Loucy (cell line): Measurements from ENCODE around the gene TAF3.

Experiments used
- CTCF ChIP-seq: fragments of 200-600 bp; sonication (generic); conservative IDR thresholded peaks from 2 replicates; pipeline ENCODE4 v1.5.1; 2014; ENCODE audit warnings: mild to moderate bottlenecking, antibody characterized with exemption, low read length
- EZH2phosphoT487 ChIP-seq: fragments of 200-600 bp; IDR thresholded peaks from 2 replicates; pipeline ENCODE4 v1.6.1; 2018; ENCODE audit warnings: antibody characterized with exemption, mild to moderate bottlenecking, moderate library complexity, borderline replicate concordance

DNA sequence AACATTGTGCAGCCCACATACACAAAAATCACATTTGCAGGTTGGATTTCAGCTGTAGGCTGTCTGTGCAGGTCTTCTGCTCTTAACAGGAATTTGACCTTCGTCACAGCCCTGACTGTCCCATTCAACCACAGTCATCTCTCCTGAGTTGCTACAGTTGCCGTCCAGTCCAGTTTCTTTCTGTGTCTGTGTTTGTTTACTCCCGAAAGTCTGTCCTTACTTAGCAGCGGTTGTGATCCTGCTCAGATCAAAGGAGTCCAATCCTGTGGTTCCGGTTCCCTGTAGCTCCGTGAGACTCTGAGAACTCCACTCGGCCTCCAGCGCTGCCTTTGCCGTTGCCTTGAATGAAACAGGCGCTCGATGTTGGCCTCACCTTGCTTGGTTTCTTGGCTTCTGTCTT is 124.6 kb downstream of the TAF3 start:
- TF ChIP-seq CTCF (no peak), EZH2phosphoT487 (no peak)
